HG03520 (cell line): ENCODE data around the gene MYLK4.
A peak's percentile ranks its signal among the peaks of the same experiment; 100 is the strongest.
"Not testable (repeated sequence)": the region's sequence is repeated elsewhere in the genome, so short reads cannot be mapped to it uniquely, and the experiment has no call there.

ENCODE experiments used
- ATAC-seq: cut with Tn5 transposase; IDR thresholded peaks from one replicate; pipeline ENCODE4 v1.9.1; 2021; ENCODE audit warnings: mild to moderate bottlenecking, moderate library complexity; ENCODE audit not compliant: unreplicated experiment

The MYLK4 gene

DNA sequence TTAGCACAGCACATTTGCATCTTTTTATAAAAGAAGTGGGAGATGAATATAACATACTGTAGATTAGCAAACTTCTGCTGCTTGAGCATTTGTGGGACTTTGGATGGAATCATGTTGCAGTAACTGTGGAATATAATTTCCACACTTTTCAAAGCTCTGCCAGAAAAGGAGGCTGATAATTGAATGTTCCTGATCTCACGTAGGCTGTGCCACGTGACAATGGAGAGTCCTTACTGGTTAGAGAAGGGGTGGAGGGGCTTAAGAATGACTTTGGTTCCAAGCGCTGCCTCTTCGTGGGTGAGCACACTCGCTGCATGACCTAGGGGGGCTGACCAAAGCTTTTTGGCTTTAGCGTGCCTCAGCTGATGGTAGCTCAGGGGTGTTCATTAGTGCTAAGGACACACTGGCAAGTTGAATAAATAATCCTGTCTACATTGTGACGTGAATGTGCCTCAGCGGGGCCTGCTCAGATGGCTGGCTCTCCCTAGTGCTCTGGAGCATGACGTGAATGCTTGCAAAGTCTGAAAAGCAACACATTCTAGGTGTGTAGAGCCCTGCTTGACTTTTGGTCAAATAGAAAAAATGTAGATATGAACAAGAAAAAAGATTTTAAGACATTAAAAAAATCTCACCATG lies 29.5 kb upstream of the MYLK4 start:
- ATAC-seq = no peak

DNA sequence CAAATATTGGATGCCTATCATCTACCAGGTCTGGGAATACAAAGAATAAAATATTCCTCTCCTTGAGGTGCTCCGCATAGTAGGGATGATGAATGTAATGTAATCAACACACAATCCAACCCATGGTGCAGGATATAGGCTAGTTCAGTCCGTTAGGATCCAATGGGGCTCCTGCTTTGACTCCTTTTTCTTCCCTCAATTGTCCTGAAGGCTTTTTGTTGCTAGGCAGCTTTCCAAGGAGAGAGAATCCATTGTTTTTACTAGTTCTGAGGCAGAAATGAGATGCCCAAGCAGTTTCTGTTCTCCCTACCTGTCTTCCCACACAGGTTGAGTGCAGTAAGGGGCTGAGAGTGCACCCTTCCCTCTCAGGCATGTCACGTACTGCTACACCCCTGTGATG lies 26.5 kb upstream of the MYLK4 start:
- ATAC-seq = no peak

DNA sequence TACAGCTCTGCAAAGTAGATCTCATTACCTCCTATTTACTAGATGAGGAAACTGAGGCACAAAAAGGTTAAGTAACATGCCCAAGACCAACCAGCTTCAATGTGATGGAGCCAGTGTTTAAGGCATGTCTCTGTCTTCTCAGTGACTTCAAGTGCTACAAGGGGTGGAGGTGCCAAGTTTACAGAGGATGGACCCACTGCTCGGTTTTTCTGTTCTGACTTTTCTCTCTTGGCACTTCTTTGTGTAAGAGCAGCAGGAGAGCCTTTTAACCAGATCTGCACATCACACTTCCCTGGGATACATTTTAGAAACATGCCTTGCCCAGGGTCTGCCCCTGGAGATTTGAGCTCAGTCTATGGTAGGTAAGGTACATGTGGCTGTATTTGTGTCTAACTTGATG lies 24.3 kb upstream of the MYLK4 start:
- no peak for ATAC-seq

DNA sequence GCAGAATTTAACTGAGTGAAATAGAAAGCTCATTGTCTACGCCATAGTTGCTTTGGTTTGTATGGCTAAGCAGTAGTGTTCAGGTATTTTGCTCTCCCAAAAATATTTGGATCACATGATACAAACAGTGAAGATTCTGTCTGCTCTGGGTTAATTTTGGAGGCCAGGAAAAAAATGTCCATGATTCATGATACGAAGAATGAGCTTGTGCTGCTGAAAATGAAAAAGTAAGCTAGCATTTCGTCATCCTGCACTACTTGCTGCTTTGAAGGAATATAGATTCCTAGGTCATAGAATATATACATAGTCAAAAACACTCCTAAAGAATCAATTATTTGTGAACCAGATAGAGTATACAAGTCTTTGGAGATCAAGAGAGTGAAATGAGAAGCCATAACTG lies 22.7 kb upstream of the MYLK4 start:
- ATAC-seq = no peak

DNA sequence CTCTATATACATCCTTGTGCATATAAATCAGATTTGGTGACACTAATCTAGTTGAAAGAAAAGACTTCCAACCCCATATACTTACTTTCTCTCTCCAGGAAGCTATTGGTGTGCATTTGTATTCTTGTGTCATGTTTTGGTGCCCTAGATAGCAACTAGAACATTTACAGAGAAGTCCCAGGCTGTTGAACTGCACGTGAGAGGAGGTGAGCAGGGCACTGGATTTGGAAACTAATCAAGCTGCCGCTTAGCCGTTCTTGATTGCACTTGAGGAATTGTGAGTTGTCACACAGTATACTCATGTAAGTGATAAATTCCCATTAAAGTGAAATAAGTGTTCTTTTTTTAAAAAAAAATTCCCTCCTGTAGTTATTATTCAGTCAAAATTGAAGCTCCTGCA lies 22.1 kb upstream of the MYLK4 start:
- no peak for ATAC-seq

DNA sequence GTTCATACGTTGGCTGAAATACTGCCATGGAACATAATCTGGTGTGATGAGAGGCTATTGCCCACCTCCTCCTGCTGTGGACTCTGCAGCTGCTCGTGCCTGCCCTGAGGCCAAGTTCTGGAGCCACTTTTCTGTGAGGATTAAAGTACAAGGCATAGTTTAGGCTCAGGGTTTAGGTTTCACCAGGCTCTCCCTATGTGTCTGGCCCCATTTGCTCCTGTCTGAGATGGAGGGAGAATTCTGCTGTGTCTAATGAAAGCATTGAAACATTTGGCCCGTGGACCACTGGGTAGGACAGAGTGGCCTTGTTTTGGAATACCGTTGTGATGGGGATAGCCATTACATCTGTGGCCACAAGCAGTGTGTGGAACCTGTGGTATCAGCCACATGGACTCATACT lies 20.4 kb upstream of the MYLK4 start:
- no peak for ATAC-seq

DNA sequence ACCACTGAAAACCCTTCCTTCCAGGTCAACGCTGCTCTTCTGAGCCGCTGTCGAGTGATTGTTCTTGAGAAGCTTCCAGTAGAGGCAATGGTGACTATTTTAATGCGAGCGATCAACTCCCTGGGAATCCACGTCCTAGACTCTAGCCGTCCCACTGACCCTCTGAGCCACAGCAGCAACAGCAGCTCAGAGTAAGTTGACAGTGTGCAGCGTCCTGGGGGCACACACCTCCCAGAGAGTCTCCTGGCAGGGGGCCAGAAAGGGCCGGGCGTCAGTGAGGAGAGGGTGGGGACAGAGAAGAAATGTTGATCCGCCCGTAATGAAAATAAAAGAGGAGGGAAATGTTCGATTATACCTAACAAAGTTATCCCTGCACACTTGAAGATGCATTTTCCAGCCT lies 19.4 kb upstream of the MYLK4 start:
- ATAC-seq = no peak

DNA sequence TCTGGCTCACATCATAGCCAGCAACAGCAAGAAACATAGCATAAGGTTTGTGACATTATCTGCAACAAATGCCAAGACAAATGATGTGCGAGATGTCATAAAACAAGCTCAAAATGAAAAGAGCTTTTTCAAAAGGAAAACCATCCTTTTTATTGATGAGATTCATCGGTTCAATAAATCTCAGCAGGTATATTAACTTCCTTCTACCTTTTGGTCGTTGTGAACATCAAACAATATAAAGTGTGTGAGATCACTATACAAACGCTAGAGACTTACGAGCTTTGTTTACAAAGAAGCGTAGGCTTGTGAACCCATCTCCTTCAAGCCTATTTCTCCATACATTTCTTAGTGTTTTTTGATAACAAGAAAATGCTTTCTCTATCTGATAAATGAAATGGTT lies 18.0 kb upstream of the MYLK4 start:
- no peak for ATAC-seq

DNA sequence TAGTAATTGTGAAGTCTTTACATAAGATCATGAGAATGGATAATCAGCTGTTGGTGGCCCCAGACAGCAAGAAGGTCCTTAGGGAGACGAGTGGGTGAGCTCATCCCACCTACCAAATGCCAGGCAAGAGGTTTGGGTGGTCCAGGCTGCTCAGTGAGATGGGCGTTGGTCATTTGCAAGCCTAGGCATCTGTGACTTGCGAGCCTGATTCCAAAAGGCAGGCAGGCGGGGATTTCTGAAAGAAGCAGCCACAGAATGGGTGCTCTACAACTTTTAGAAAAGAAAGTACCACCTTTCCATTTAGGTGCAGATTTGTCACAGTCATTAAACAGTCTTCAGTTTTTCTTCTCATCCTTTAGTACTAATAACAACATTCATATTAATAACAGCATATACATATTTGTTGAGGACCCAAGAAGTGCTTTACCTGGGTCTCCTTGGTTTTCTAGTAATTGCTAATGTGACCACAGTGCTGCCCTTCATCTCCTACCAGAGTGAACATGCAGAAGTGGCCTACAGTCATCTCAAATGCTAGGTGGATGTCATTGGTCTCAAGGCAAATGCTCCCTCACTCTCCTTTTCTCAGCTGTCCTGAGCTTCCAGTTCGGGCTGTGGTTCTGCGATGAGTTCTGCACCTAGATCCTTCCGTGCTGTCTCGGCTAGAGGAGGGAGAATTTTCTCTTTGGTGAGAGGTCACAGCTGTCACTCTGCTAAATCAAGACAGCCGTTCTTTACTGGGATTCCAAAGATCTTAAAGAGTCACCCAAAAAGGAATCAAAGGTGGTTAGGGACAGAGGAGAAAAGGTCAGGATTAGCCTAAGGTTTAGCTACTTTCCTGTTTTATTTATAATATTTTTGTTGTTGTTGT lies 17.2 kb upstream of the MYLK4 start:
- ATAC-seq = no peak

DNA sequence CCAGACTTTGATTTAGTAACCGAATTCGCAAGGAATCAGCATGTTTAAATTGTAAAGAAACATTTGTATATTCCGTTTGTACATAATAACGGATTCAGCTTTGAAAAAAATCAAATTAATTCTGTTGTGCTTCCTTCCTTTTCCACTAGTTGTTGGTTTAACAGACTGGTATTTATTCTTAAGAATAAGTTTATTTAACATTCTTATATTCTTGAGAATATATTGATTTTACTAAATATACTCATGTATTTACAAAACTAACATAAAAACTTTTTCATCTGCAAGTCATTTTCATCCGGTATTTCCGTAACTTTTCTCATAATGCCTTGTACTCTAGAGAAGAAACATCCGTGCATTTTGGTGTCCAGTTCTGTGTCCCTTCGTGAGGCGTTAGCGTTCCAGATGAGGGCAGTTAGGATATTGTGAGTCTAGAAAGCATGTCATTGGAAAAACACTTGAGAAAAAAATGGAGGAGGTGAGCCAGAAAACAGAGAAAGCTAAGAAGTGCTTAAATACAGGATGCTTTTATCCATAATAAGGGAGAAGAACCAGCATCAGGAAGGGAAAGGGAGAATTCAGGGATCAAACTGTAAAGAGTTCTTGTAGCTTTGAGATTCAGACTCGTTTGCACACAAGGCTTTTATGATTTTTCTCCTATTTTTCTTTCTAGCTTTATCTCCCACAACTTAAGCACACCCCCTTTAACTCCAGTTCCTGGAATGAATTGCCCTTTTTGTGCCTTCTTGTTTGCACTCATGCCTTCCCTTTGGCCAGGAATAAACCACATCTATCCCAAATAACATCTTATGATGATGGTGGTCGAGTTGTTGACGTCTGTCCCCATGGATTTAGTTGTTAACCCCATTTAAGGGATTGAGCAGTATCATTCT lies 16.3 kb upstream of the MYLK4 start:
- ATAC-seq = no peak

DNA sequence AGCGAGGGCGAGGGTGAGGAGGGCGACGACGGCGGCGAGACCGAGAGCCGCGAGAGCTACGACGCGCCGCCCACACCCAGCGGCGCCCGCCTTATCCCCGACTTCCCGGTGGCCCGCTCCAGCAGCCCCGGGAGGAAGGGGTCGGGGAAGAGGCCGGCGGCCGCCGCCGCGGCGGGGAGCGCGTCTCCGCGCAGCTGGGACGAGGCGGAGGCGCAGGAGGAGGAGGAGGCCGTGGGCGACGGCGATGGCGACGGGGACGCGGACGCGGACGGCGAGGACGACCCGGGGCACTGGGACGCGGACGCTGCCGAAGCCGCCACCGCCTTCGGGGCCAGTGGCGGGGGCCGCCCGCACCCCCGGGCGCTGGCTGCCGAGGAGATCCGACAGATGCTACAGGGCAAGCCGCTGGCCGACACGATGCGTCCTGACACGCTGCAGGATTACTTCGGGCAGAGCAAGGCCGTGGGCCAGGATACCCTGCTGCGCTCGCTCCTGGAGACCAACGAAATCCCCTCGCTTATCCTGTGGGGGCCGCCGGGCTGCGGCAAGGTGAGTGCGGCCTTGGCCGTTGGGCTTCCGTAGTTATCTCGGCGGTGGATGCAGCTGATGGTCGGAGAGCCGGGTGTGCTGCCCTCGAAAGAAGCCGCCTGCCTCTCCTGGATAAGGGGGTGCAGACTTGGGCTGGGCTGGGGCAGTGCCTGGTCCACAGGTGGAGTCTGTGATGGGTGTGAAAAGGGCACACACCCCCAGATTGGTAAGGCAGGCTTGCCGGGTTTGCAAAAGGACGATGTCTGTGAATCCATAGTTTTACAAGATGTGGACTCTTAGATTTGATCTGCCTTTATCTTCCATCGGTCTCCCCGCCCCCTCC lies 15.4 kb upstream of the MYLK4 start:
- peak; percentile 1 for ATAC-seq

DNA sequence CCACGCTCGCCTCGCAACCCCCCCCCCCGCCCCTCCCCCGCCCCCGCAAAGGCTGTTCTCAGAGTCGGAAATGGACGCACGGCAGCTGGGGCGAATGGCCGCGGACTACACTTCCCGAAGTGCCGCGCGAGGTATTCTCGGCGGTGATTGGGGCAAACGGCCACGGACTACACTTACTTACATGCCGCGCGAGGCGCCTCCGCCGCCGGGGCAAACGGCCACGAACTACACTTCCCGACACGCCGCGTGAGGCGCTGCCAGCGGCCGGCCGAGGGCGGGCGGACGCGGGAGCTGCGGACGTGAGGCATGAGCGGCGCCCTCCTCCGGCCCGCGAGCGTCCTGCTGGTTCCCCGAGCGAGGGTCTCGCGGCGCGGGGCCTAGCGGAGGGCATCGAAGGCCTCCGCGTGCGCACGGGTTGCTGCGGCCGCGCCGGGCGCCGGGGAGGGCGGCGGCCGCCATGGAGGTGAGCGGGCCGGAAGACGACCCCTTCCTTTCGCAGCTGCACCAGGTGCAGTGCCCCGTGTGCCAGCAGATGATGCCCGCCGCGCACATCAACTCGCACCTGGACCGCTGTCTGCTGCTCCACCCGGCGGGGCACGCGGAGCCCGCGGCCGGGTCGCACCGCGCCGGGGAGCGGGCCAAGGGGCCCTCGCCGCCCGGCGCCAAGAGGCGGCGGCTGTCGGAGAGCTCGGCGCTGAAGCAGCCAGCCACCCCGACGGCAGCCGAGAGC lies 14.6 kb upstream of the MYLK4 start, which contains the start of gene WRNIP1:
WRNIP1 (plus strand) TSS at position 228 of the 730 bp plus-strand sequence; CDS start at position 458, 230 bp downstream.
- ATAC-seq = peak; percentile 83

DNA sequence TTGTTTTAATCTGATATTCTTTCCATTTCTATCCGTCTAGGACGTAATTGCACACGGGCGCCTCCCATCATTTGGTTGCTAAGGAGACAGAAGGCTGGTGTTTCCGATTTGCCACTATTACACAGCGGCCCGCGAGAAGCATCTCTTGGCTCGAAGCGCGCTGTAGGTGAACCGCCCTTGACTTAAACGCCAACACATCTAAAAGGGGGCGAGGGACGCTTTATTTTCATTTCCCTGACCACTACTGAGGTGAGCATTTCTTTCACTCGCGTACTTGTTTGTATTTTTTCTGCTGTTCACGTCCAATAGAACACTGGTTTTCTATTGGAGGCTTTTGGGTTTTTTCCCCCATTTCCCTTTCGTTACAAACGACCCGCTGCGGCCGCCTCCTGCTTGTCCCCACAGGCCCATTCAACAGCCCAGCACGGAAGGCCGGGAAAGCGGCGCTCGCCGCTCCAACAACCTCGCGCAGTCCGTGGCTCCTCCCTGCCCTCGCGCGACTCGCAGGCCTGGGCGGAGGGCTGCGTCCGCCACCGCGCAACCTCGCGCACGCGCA lies 14.0 kb upstream of the MYLK4 start:
- peak; percentile 49 for ATAC-seq

DNA sequence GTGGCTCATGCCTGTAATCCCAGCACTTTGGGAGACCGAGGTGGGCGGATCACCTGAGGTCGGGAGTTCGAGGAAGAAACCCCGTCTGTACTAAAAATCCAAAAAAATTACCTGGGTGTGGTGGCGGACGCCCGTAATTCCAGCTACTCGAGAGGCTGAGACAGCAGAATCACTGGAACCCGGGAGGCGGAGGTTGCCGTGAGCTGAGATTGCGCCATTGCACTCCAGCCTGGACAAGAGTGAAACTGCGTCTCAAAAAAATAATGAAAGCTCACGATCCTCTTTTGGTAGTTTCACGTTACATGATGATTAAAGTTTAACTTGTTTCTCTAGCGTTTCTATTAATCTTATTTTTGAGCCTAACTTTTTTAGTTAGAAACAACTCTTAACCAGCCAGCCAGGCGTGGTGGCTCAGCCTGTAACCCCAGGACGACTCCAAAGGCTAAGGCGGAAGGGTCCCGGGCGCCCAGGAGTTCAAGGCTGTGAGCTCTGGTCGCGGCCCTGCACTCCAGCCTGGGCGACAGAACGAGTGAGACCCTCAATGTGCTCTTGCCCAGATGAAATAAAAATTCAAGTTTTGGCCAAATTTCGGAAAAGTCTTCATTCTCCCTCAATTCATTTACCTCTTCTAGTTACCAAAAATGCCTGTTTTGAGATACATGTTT lies 13.3 kb upstream of the MYLK4 start:
- no peak for ATAC-seq

DNA sequence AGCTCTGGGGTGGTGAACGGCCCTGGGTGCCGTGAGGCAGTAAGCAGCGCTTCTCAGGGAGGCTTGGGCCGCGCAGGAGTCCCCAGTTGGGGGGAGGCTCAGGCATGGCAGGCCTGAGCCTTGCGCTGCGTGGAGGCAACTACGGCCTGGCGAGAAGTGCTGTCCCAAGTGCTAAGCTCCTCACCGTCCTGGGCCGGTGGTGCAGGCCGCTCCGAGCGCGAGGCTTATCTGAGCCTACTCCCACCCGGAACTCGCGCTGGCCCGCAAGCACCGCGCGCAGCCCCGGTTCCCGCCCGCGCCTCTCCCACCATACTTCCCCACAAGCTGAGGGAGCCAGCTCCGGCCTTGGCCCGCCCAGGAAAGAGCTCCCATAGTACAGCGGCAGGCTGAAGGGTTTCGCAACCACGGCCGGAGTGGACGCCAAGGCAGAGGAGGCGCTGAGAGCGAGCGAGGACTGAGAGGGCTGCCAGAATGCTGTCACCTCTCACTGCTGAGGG lies 12.7 kb upstream of the MYLK4 start:
- no peak for ATAC-seq

DNA sequence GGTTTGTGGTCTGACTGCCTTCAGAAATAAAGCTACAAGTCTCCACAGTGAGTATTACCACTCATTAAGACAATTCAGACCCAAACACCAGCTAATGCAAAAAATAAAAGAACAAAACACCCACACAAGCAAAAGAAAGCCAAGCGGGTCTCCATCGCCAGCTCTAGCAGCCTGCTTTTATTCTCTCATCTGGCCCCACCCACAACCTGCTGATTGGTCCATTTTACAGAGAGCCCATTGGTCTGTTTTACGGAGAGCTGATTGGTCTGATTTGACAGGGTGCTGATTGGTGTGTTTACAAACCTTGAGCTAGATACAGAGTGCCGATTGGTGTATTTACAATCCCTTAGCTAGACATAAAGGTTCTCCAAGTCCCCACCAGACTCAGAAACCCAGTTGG lies 12.1 kb upstream of the MYLK4 start:
- not testable (repeated sequence) for ATAC-seq

DNA sequence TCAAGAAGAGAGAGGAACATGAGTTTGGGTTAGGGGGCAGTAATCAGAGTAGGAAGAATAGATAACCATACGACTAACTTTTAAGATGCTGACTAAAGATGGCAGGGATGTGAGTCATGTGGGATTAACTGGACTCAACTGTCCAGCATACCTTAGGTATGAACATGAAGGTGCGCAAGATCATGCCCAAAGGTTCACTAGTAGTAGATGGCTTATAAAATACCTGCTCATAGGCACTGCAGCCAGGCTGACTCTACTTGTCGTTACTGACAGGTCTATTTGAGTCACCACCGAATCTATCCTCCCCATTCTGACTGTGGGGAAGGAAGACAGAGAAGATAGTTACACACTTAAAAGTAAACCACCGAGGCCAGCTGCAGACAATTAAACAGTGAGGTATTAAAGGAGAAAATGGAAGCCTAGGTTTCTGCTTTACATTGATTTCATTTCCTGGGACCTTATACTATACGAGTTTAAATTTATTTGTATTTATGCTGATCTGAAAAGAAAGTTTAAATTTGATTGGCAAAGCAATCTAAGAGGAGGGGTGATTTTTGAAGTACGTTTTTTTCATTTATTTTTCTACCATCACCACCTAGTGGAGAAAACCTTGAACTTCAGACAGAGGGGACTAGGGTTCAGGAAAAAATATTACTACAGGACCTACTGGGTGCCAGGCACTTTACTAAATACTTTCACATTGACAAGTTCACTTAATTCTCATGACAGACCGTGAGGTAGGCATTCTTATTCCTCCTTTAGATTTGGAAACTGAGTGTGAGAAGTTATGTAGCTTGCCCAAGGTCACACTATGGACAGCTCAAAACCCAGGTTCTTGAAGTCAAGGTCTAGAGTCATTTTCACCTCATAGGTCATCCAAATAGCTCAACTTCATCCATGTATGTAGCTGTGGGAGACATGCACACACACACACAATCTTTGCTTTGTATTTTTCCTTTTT lies 10.4 kb upstream of the MYLK4 start:
- no peak for ATAC-seq

DNA sequence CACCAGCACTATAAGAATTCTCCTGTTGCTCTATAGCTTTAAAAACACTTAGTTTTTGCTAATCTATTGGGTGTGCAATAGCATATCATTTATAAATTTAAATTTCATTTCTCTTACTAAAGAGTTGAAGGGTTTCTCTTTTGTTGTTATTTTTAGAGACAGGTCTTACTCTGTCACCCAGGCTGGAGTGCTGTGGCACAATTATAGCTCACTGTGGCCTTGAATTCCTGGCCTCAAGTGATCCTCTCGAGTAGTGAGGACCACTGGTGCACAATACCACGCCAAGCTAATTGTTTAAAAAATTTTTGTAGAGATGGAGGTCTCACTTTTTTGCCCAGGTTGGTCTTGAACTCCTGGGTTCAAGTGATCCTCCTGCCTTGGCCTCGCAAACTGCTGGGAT lies 8.3 kb upstream of the MYLK4 start:
- no peak for ATAC-seq
